Ishikawa (cell line): ENCODE measurements around the gene MACROD2.

Experiments
- CEBPB ChIP-seq: IDR thresholded peaks from 2 replicates; pipeline ENCODE4 v1.6.1; 2012
- CREB1 ChIP-seq: IDR thresholded peaks from 2 replicates; pipeline ENCODE4 v1.6.1; 2012; ENCODE audit warnings: low read depth
- EGR1 ChIP-seq: IDR thresholded peaks from 2 replicates; pipeline ENCODE4 v1.6.1; 2012
- EP300 ChIP-seq: IDR thresholded peaks from 2 replicates; pipeline ENCODE4 v1.6.1; 2012; ENCODE audit warnings: borderline replicate concordance
- FOXM1 ChIP-seq: IDR thresholded peaks from 2 replicates; pipeline ENCODE4 v1.6.1; 2012; ENCODE audit warnings: low read depth, borderline replicate concordance
- NFIC ChIP-seq: IDR thresholded peaks from 2 replicates; pipeline ENCODE4 v1.6.1; 2012
- RAD21 ChIP-seq: IDR thresholded peaks from 2 replicates; pipeline ENCODE4 v1.6.1; 2012; ENCODE audit warnings: low read depth
- TAF1 ChIP-seq: IDR thresholded peaks from 2 replicates; pipeline ENCODE4 v1.6.1; 2012; ENCODE audit warnings: low read depth, mild to moderate bottlenecking
- TCF12 ChIP-seq: IDR thresholded peaks from 2 replicates; pipeline ENCODE4 v1.6.1; 2012; ENCODE audit warnings: low read depth
- TEAD4 ChIP-seq: IDR thresholded peaks from 2 replicates; pipeline ENCODE4 v1.6.1; 2012
- YY1 ChIP-seq: IDR thresholded peaks from 2 replicates; pipeline ENCODE4 v1.6.1; 2012; ENCODE audit warnings: low read depth
- ZBTB7A ChIP-seq: IDR thresholded peaks from 2 replicates; pipeline ENCODE4 v1.6.1; 2012; ENCODE audit warnings: low read depth
- TF ChIP-seq, protein P1 (sequence below): IDR thresholded peaks from 2 replicates; pipeline ENCODE4 v1.6.1; 2012
- TF ChIP-seq, protein P2 (sequence below): IDR thresholded peaks from 2 replicates; pipeline ENCODE4 v1.6.1; 2012; ENCODE audit warnings: low read depth, mild to moderate bottlenecking
- TF ChIP-seq, protein P3 (sequence below): IDR thresholded peaks from 2 replicates; pipeline ENCODE4 v1.6.1; 2012

The MACROD2 gene

DNA sequence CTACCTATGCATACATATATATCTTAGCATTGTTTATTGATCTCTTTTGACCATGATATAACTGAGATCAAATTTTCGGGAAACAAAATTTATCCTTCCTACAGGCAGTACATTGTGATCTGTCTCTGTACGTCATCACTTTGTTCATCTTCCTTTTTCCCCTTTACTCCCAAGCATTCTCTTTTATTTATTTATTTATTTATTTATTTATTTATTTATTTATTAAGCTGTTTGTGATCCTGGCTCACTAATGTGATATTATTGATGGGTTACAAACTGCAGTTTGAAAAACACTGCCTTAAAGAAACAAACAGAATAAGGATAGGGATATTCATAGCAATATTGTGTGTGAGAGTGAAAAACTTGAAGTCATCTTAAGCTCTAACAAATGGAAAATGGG, 51.2 kb downstream of the MACROD2 start:
- TF ChIP-seq TEAD4, result no peak
- no peak for TF ChIP-seq NFIC
- TF ChIP-seq, protein P1, sequence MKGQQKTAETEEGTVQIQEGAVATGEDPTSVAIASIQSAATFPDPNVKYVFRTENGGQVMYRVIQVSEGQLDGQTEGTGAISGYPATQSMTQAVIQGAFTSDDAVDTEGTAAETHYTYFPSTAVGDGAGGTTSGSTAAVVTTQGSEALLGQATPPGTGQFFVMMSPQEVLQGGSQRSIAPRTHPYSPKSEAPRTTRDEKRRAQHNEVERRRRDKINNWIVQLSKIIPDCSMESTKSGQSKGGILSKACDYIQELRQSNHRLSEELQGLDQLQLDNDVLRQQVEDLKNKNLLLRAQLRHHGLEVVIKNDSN, result no peak
- TF ChIP-seq FOXM1, result no peak
- no peak for TF ChIP-seq YY1
- TF ChIP-seq CREB1, result no peak
- TF ChIP-seq TCF12, result no peak
- no peak for TF ChIP-seq CEBPB
- TF ChIP-seq ZBTB7A, result no peak
- TF ChIP-seq EGR1, result no peak
- TF ChIP-seq TAF1, result no peak

DNA sequence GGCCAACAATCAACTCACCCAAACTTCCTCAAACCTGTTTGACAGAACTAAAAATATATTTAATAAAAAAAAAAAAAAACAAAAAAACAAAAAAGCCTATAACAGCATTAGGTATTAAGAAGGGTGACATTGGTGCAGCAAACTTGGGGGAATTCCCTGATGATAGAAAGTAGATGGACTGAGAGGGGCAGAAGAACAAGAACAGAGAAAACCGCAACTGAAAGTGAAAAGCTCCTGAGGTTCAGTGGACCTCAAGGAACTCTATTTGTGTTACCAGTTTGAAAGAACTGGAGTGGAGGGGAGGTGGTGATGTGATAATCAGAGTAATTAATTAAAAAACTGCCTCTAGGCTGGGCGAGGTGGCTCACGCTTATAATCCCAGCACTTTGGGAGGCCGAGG, 53.8 kb downstream of the MACROD2 start:
- TF ChIP-seq TAF1, result no peak
- no peak for TF ChIP-seq FOXM1
- TF ChIP-seq, protein P2, sequence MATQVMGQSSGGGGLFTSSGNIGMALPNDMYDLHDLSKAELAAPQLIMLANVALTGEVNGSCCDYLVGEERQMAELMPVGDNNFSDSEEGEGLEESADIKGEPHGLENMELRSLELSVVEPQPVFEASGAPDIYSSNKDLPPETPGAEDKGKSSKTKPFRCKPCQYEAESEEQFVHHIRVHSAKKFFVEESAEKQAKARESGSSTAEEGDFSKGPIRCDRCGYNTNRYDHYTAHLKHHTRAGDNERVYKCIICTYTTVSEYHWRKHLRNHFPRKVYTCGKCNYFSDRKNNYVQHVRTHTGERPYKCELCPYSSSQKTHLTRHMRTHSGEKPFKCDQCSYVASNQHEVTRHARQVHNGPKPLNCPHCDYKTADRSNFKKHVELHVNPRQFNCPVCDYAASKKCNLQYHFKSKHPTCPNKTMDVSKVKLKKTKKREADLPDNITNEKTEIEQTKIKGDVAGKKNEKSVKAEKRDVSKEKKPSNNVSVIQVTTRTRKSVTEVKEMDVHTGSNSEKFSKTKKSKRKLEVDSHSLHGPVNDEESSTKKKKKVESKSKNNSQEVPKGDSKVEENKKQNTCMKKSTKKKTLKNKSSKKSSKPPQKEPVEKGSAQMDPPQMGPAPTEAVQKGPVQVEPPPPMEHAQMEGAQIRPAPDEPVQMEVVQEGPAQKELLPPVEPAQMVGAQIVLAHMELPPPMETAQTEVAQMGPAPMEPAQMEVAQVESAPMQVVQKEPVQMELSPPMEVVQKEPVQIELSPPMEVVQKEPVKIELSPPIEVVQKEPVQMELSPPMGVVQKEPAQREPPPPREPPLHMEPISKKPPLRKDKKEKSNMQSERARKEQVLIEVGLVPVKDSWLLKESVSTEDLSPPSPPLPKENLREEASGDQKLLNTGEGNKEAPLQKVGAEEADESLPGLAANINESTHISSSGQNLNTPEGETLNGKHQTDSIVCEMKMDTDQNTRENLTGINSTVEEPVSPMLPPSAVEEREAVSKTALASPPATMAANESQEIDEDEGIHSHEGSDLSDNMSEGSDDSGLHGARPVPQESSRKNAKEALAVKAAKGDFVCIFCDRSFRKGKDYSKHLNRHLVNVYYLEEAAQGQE, result no peak
- TF ChIP-seq RAD21, result no peak
- TF ChIP-seq, protein P1, result no peak
- TF ChIP-seq CREB1, result no peak
- TF ChIP-seq TCF12, result no peak
- TF ChIP-seq ZBTB7A, result no peak
- TF ChIP-seq, protein P3, sequence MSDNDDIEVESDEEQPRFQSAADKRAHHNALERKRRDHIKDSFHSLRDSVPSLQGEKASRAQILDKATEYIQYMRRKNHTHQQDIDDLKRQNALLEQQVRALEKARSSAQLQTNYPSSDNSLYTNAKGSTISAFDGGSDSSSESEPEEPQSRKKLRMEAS, result no peak

DNA sequence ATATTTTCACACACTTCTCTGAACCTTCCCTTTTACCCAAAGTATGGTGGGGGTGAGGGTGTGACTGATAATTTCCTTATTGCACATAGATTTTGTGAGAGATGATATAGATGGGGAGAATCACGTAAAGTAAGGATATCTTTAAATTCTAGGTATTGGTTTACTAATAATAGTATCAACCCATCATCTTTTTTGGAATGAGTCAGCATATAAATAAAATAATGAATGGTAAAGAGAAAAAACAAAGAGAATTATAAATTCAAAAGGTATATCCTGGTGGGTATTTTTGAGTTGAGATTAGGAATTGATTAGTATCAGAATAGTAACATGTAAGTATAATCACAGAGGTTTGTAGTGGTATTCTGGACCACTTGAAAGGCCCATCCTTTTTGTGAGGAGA, 56.1 kb downstream of the MACROD2 start:
- no peak for TF ChIP-seq ZBTB7A
- no peak for TF ChIP-seq EGR1
- TF ChIP-seq TEAD4, result no peak
- TF ChIP-seq CEBPB, result no peak
- no peak for TF ChIP-seq NFIC
- no peak for TF ChIP-seq CREB1
- no peak for TF ChIP-seq RAD21
- TF ChIP-seq, protein P3, result no peak
- TF ChIP-seq, protein P1, result no peak
- TF ChIP-seq EP300, result no peak
- TF ChIP-seq YY1, result no peak
- TF ChIP-seq TCF12, result no peak

DNA sequence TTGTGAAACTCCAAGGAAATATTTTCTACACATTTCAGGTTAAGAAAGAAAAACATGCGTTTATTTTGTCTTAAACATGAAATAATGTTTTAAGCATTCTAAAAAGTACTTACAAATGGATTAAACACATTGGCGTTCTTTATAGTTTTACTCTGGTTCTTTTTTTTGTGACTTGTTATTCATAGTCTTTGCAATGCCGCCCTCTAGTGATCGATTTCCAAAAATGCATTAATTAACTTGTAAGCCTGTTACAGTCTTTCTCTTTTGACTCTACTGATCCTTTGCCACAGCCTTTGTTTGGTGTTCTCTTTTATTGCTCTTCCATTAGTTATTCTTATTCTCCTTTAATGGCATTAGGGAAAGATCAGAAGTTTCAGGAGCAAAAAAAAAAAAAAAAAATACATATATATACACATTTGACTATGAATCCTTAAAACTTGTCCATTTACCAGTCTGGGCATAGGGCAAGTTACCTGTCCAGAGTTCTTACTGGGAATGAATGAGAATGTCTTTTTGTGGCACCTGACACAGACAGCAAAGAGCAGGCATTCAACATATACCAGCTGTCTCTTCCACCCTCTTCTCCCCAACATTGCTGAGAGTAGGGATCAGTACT, 59.9 kb downstream of the MACROD2 start:
- TF ChIP-seq RAD21 (peak; percentile 74), TCF12 (no peak)

DNA sequence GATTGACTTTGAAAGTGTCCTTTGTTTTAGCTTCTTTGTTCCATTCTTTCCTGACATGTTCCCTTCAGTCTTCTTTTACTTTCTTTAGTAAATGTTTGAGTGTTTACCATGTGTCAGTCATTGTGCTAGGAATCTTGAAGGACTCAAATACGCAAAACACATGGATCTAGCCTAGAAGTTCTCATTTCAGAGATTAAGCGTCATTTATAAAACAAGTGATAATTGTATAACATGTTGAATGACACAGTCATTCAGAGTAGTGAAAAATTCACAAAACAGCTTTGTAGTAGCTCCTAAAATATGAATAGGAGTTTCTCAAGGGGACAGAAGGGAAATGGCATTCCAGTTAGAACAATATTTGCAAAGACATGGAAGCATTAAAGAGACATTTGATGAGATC, 66.9 kb downstream of the MACROD2 start:
- TF ChIP-seq RAD21 (no peak), EP300 (no peak), TAF1 (no peak), TCF12 (no peak), ZBTB7A (no peak), CREB1 (no peak), FOXM1 (no peak), YY1 (no peak), CEBPB (no peak), EGR1 (no peak), NFIC (no peak), TEAD4 (no peak)
- TF ChIP-seq, protein P3, result no peak
- TF ChIP-seq, protein P1, result no peak
- TF ChIP-seq, protein P2, result no peak
